ENCODE data around the gene THADA.

THADA gene

GRCh38 chr2:43469713-43470112, 126.1 kb downstream of the THADA start:
- in situ Hi-C loops (cut with HindIII; ENCODE audit: low sequenced_read_pairs) = no loop called here

- in situ Hi-C loops (cut with HindIII; ENCODE audit: low sequenced_read_pairs) = no loop called here
These were observed 126.7 kb downstream of the THADA start for GRCh38 chr2:43469094-43469493.

GRCh38 chr2:43467891-43468290, 127.9 kb downstream of the THADA start:
- in situ Hi-C loops (cut with HindIII; ENCODE audit: low sequenced_read_pairs) = no loop called here

- in situ Hi-C loops (cut with HindIII; ENCODE audit: low sequenced_read_pairs) = no loop called here
These were observed 130.6 kb downstream of the THADA start for GRCh38 chr2:43465234-43465633.

GRCh38 chr2:43464590-43464989, 131.2 kb downstream of the THADA start:
- in situ Hi-C loops (cut with HindIII; ENCODE audit: low sequenced_read_pairs) = loop anchor here (5.0 kb wide), 1 partner anchor 37 kb away; no protein-coding TSS in a partner anchor

- in situ Hi-C loops (cut with HindIII; ENCODE audit: low sequenced_read_pairs) = loop anchor here (5.0 kb wide), 1 partner anchor 36 kb away; no protein-coding TSS in a partner anchor
These were observed 132.8 kb downstream of the THADA start for GRCh38 chr2:43462866-43463641.

GRCh38 chr2:43461453-43462073, 134.3 kb downstream of the THADA start:
- in situ Hi-C loops (cut with HindIII; ENCODE audit: low sequenced_read_pairs) = loop anchor here (5.0 kb wide), 1 partner anchor 34 kb away; no protein-coding TSS in a partner anchor

- in situ Hi-C loops (cut with HindIII; ENCODE audit: low sequenced_read_pairs) = loop anchor here (5.0 kb wide), 1 partner anchor 33 kb away; no protein-coding TSS in a partner anchor
These were observed 135.1 kb downstream of the THADA start for GRCh38 chr2:43460611-43461365.

GRCh38 chr2:43460174-43460546, 135.7 kb downstream of the THADA start:
- in situ Hi-C loops (cut with HindIII; ENCODE audit: low sequenced_read_pairs) = loop anchor here (5.0 kb wide), 1 partner anchor 33 kb away; no protein-coding TSS in a partner anchor

- in situ Hi-C loops (cut with HindIII; ENCODE audit: low sequenced_read_pairs) = loop anchor here (5.0 kb wide), 1 partner anchor 32 kb away; no protein-coding TSS in a partner anchor
These were observed 136.2 kb downstream of the THADA start for GRCh38 chr2:43459446-43460173.

- in situ Hi-C loops (cut with HindIII; ENCODE audit: low sequenced_read_pairs) = no loop called here
These were observed 137.7 kb downstream of the THADA start for GRCh38 chr2:43458014-43458628.

GRCh38 chr2:43455731-43456642, 139.9 kb downstream of the THADA start:
- in situ Hi-C loops (cut with HindIII; ENCODE audit: low sequenced_read_pairs) = no loop called here

- in situ Hi-C loops (cut with HindIII; ENCODE audit: low sequenced_read_pairs) = no loop called here
These were observed 140.5 kb downstream of the THADA start for GRCh38 chr2:43455296-43455695.

- in situ Hi-C loops (cut with HindIII; ENCODE audit: low sequenced_read_pairs) = no loop called here
These were observed 141.0 kb downstream of the THADA start for GRCh38 chr2:43454791-43455190.

GRCh38 chr2:43453179-43454170, 142.4 kb downstream of the THADA start:
- in situ Hi-C loops (cut with HindIII; ENCODE audit: low sequenced_read_pairs) = no loop called here

GRCh38 chr2:43452318-43452731, 143.5 kb downstream of the THADA start:
- in situ Hi-C loops (cut with HindIII; ENCODE audit: low sequenced_read_pairs) = no loop called here

GRCh38 chr2:43450617-43451016, 145.2 kb downstream of the THADA start:
- in situ Hi-C loops (cut with HindIII; ENCODE audit: low sequenced_read_pairs) = no loop called here

GRCh38 chr2:43448822-43449110, 147.1 kb downstream of the THADA start:
- in situ Hi-C loops (cut with HindIII; ENCODE audit: low sequenced_read_pairs) = loop anchor here (5.0 kb wide), 1 partner anchor 36 kb away; no protein-coding TSS in a partner anchor

Data from endothelial cell of hepatic sinusoid (primary cell).